HTR-8/SVneo (cell line): ENCODE measurements around the gene NNMT.

Experiments
- DNase-seq: peaks from one replicate; pipeline ENCODE4 v3.0.0; 2011; ENCODE audit warnings: low spot score, mixed read lengths; ENCODE audit not compliant: insufficient read length
- FAIRE-seq: peaks from 2 replicates; lab custom pipeline; 2011; peaks lifted over from hg19 to GRCh38; lab: Jason Lieb, UNC

NNMT gene

GRCh38 chr11:114302663-114303062 is 6.5 kb downstream of the NNMT start:
- DNase-seq (no peak), FAIRE-seq (no peak)

GRCh38 chr11:114304065-114304464 is 7.9 kb downstream of the NNMT start:
- DNase-seq: no peak
- FAIRE-seq: no peak

GRCh38 chr11:114304969-114305368 is 8.8 kb downstream of the NNMT start:
- FAIRE-seq (no peak), DNase-seq (no peak)

DNA sequence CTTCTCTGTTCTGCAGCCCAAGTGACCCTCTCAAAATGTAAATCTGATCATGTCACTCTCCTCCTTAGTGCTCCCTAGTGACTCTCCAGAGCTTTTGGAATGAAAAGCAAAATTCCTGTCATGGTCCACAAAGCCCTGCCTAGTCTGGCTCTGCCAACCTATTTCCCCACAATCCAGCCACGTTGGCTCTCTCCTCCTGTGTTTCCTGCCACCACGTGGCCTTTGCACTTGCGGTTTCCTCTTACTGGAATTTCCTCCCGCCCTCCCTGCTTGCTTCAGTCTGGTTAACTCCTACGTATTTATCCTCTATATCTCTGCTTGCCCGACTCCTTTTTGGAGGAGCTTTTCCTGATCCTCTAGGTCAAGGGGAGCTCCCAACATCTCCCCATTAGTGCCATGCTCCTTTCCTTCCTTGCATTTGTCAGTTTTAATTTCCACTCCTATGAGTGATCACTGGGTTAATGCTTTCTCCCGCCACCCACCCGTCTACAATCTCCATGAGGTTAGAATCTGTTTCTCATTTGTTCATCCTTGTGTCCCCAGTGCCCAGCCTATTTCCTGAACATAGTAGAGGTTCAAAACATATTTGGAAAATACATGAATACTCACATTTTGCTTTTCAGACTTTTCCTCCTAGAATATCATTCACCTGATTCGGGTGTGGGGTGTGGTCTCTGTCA is 11.5 kb downstream of the NNMT start:
- DNase-seq (peak; percentile 56), FAIRE-seq (peak; percentile 77)

GRCh38 chr11:114308689-114309089 is 12.5 kb downstream of the NNMT start:
- DNase-seq: no peak
- FAIRE-seq: peak; percentile 59

GRCh38 chr11:114309517-114309916 is 13.3 kb downstream of the NNMT start:
- FAIRE-seq: no peak
- no peak for DNase-seq

- DNase-seq (no peak), FAIRE-seq (no peak)
Measured at GRCh38 chr11:114310095-114310494, 13.9 kb downstream of the NNMT start.

DNA sequence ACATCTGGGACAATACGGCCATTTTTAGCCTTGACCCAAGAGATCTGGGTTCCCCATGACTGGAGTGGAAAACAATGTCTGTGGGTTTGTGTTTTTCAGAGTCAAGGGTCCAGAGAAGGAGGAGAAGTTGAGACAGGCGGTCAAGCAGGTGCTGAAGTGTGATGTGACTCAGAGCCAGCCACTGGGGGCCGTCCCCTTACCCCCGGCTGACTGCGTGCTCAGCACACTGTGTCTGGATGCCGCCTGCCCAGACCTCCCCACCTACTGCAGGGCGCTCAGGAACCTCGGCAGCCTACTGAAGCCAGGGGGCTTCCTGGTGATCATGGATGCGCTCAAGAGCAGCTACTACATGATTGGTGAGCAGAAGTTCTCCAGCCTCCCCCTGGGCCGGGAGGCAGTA is 15.7 kb downstream of the NNMT start:
- no peak for FAIRE-seq
- no peak for DNase-seq

- FAIRE-seq (no peak), DNase-seq (no peak)
Measured at GRCh38 chr11:114314096-114314495, 17.9 kb downstream of the NNMT start.

- FAIRE-seq (no peak), DNase-seq (no peak)
Measured at GRCh38 chr11:114315749-114316368, 19.7 kb downstream of the NNMT start.

- FAIRE-seq (no peak), DNase-seq (no peak)
Measured at GRCh38 chr11:114316980-114317786, 21.0 kb downstream of the NNMT start.

- no peak for DNase-seq
Measured at GRCh38 chr11:114317787-114318137, 21.6 kb downstream of the NNMT start.

GRCh38 chr11:114318361-114318760 is 22.2 kb downstream of the NNMT start:
- FAIRE-seq (no peak), DNase-seq (no peak)

More at GRCh38 chr11:114317787-114318137, 21.6 kb downstream of the NNMT start:
- no peak for FAIRE-seq

GRCh38 chr11:114319716-114320328 is 23.6 kb downstream of the NNMT start:
- no peak for DNase-seq
- no peak for FAIRE-seq

DNA sequence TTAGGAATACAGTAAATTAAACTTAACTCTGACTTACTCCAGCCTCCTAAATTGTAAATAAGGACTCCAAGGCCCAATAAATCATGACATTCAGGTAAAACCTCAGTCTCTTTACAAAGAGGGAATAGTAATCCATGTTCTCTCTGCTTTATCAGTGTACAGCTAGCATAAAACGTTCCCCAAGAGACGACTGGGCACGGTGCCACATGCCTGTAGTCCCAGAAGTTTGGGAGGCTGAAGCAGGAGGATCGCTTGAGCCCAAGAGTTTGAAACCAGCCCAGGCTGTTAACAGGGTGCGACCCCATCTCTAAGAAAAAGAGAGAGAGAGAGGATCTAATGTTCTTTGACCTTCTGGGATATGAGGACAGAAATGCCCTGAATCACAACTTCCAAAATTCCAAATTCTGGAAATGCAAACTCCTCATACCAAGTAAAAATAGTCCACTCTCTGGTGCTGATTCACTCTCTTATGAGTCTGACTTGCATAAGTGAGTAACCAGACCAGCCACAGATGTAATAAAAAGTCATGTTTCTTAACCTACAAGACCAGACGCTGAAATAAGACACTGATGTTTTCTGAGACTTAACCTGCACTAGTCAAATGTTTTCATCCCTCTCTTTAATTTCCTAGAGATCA is 25.5 kb downstream of the NNMT start:
- no peak for FAIRE-seq
- no peak for DNase-seq

GRCh38 chr11:114322934-114323333 is 26.7 kb downstream of the NNMT start:
- DNase-seq: no peak
- no peak for FAIRE-seq

GRCh38 chr11:114326151-114326550 is 30.0 kb downstream of the NNMT start:
- DNase-seq: no peak
- peak; percentile 66 for FAIRE-seq

- no peak for FAIRE-seq
Measured at GRCh38 chr11:114326776-114327175, 30.6 kb downstream of the NNMT start.

DNA sequence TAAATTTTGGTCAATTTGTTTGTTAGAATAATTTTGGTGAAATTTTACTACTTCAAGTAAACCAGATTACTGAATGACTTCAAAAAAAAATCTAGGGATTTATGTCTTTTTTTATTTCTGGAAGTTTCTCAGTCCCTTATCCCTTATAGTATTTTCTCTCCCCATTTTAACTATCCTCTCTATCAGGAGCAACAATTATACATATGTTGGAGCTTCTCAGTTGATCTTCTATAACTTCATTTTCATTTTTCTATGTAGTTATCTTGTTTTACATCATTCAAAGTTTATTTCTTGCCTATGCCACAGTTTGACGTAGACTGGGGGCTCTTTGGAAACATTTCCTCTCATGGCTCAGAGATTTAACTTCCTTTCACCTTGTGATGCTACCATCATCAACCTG is 34.2 kb downstream of the NNMT start:
- DNase-seq (no peak), FAIRE-seq (no peak)

More at GRCh38 chr11:114326776-114327175, 30.6 kb downstream of the NNMT start:
- no peak for DNase-seq
